Epithelial cell of prostate (primary cell): Measurements from ENCODE around the gene RBPJL.

Source experiments
- DNase-seq: peaks from one replicate; pipeline ENCODE4 v3.0.0-alpha.2; 2011; ENCODE audit warnings: low read depth, low spot score
- H3K27ac ChIP-seq: fragments of 450-650 bp; 2 replicates; pipeline ENCODE4 v1.5.1; 2017; ENCODE audit warnings: mild to moderate bottlenecking

Gene RBPJL

GRCh38 chr20:45315672-45316071 lies 9.0 kb downstream of the RBPJL start:
- H3K27ac ChIP-seq: no peak overlapping the region
- DNase-seq: no peak

GRCh38 chr20:45316150-45317080 lies 9.8 kb downstream of the RBPJL start:
- no peak overlapping the region for H3K27ac ChIP-seq

GRCh38 chr20:45317826-45318225 lies 11.2 kb downstream of the RBPJL start:
- H3K27ac ChIP-seq: no peak overlapping the region
- no peak for DNase-seq

More at GRCh38 chr20:45316150-45317080, 9.8 kb downstream of the RBPJL start:
- no peak for DNase-seq

DNA sequence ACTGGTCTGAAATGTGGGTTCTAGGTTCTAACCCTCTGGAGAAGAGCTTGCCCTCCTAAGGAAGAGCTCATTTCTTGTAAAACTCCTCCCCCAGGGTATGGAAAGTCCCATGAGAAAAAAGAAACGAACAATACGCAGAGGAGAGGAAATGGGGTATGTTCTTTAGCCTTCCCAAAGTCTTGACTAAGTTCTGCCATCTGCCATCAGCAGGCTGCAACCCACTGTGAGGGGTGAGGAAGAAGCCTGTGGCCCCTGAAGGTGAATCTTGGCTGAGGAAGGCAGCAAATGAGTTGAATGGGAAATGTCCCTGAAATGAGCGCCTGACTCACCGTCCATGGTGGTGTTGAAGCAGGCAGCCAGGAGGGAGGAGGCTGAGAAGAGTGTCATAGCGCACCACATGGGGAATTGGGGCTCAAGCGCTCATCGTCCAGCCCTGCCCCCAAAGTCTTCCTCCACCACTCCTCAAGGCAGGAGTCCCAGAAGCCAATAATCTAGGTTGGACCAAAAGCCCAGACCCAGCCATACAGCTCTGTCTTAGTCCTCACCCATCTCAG lies 11.8 kb downstream of the RBPJL start:
- no peak overlapping the region for H3K27ac ChIP-seq
- no peak for DNase-seq

DNA sequence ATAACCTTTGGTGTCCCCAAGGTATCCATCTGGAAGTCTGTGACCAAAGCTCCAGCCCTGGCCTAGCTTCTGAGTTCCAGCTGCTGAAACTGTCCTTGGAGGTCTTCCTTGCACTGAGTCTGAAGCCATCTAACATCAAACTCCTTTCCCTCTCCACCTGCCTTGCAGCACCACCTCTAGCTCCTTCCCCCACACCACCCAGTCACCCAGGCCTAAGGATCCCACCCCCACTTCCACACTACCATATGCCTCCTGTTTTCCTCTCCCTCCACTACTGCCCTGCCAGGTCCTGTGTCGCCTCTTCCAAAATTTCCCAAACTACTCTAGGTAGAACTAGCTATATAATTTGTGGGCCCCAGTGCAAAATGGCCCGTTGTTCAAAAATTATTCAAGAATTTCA lies 12.3 kb downstream of the RBPJL start:
- no peak for DNase-seq

GRCh38 chr20:45320948-45321595 lies 14.4 kb downstream of the RBPJL start:
- no peak overlapping the region for H3K27ac ChIP-seq

More for the DNA sequence above, 12.3 kb downstream of the RBPJL start:
- no peak overlapping the region for H3K27ac ChIP-seq

GRCh38 chr20:45322952-45323383 lies 16.3 kb downstream of the RBPJL start:
- no peak for DNase-seq

More at GRCh38 chr20:45320948-45321595, 14.4 kb downstream of the RBPJL start:
- no peak for DNase-seq

GRCh38 chr20:45323731-45324130 lies 17.1 kb downstream of the RBPJL start:
- peak overlapping the region; percentile 47 for H3K27ac ChIP-seq
- no peak for DNase-seq

More at GRCh38 chr20:45322952-45323383, 16.3 kb downstream of the RBPJL start:
- H3K27ac ChIP-seq: peak overlapping the region; percentile 47

DNA sequence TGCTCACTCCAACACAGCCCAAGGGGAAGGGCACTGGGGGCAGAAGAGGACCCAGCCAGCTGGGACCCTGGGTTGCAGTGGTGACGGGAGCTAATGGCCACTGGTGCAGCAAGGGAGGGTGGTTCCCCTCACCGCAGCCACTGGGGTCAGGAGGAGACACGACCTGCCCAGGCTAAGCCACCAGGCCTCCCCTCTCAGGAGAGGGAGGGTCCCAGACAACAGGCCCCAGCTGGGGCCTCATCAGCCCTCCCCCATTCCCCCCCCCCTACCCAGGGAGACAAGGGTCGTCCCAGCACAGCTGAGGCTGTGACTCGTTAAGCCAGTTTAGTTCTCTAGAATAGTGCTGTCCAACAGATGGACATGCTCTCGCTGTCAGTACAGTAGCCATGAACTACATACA lies 18.7 kb downstream of the RBPJL start:
- peak overlapping the region; percentile 47 for H3K27ac ChIP-seq
- no peak for DNase-seq

GRCh38 chr20:45328451-45328850 lies 21.8 kb downstream of the RBPJL start:
- no peak for DNase-seq
- no peak overlapping the region for H3K27ac ChIP-seq

DNA sequence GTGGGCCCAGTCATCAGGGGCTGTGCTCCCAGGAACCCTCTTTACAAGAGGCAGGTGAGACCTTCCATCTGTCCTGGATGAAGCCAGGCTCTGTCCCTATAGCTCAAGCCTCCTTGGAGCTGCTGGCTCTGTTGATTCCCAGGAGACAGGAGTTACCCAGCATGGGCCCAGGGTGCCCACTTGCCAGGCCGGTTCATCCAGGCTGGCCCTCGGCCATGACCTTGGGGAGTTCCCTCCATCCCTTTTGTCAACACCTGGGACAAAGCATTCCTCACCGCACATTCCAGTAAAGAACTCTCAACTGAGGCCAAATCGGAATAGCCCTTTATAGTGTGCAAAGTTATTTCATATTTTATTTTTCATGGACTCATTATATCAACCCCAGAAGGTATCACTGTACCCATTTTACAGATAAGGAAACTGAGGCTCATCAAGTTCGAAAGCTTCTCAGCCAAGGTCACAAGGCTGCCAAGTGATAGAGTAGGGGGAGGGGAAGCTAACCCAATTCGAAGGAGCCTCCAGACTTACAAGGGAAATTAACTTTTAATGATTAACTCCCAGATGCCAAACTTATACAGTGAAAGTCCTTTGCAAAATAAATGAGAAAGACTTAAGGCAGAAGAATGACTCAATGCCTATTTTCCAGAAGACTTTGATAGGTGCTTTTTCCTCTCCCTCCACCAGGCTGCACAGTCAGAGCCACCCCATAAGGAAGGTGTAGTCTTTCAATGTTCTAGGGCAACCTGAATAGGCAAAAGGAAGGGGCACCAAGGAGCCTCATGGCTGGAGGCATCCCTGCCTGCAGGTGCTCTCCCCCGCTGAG lies 23.1 kb downstream of the RBPJL start:
- H3K27ac ChIP-seq: peak overlapping the region; percentile 3
- DNase-seq: no peak

GRCh38 chr20:45330476-45330875 lies 23.8 kb downstream of the RBPJL start:
- peak overlapping the region; percentile 9 for H3K27ac ChIP-seq
- DNase-seq: no peak

GRCh38 chr20:45336530-45337366 lies 30.1 kb downstream of the RBPJL start:
- peak; percentile 95 for DNase-seq
- peak overlapping the region; percentile 97 for H3K27ac ChIP-seq

GRCh38 chr20:45337367-45338120 lies 30.9 kb downstream of the RBPJL start:
- H3K27ac ChIP-seq: peak overlapping the region; percentile 97

GRCh38 chr20:45338121-45339030 lies 31.7 kb downstream of the RBPJL start:
- H3K27ac ChIP-seq: peak overlapping the region; percentile 97
- DNase-seq: no peak

More at GRCh38 chr20:45337367-45338120, 30.9 kb downstream of the RBPJL start:
- DNase-seq: no peak

- DNase-seq: no peak
- H3K27ac ChIP-seq: peak overlapping the region; percentile 97
These were observed 32.4 kb downstream of the RBPJL start for GRCh38 chr20:45339084-45339483.

GRCh38 chr20:45339799-45340198 lies 33.2 kb downstream of the RBPJL start:
- peak overlapping the region; percentile 97 for H3K27ac ChIP-seq
- DNase-seq: no peak
